ENCODE results near the gene GHR. TPM values are rescaled to one million over a fixed set of nuclear protein-coding genes. Genes with fewer than 3 reads are reported as not detected.

The GHR gene
- total and polyA plus RNA-seq, 2 of the 8 experiments (the other 6 are each of a cell fraction or from before 2014, with no cell fraction given) = 0.15 to 0.19 TPM

GRCh38 chr5:42621242-42621641 lies 198.0 kb downstream of the GHR start (continued):
- no peak for TF ChIP-seq ASH2L (IDR thresholded peaks at IDR 0.05; ENCODE audit: low read length)

Measured in H1 (cell line).